GM12878 (cell line): ENCODE results near the gene RNF168. TPM values are rescaled to one million over a fixed set of nuclear protein-coding genes. Genes with fewer than 3 reads are reported as not detected.

Experiments
- ATAC-seq: fragments of 200-7000 bp; cut with Tn5 transposase; 3 replicates; pipeline ENCODE4 v1.9.1; 2020; ENCODE audit warnings: mild to moderate bottlenecking, moderate library complexity
- BruUV-seq: library from RNA; stranded (reverse); fragments of 400-500 nt; replicated peaks from 2 replicates; lab custom pipeline; 2021; lab: Mats Ljungman, UMichigan
- CTCF ChIA-PET: fragments of 300-600 bp; sonication (Branson Sonifier 250); formaldehyde crosslinking; extraction: SDS; loops from one replicate; lab custom pipeline; 2021; ENCODE audit warnings: inconsistent platforms; lab: Yijun Ruan, JAX
- POLR2A ChIA-PET: fragments of 350-600 bp; formaldehyde crosslinking; extraction: SDS; loops from one replicate; lab custom pipeline; 2021; ENCODE audit warnings: inconsistent platforms; lab: Charles Lee
- RAD21 ChIA-PET: fragments of 300-600 bp; sonication (Branson Sonifier 250); formaldehyde crosslinking; loops from one replicate; lab custom pipeline; 2023; ENCODE audit warnings: antibody characterized with exemption; ENCODE audit not compliant: unreplicated experiment; lab: Charles Lee
- SMC1A ChIA-PET: fragments of 300-600 bp; sonication (Branson Sonifier 250); formaldehyde crosslinking; loops from one replicate; lab custom pipeline; 2023; ENCODE audit not compliant: unreplicated experiment, uncharacterized antibody; lab: Charles Lee
- DNase-seq: peaks from one replicate; pipeline ENCODE4 v3.0.0-alpha.2; 2011; ENCODE audit warnings: low read depth, low spot score
- FAIRE-seq: peaks from 3 replicates; lab custom pipeline; 2011; peaks lifted over from hg19 to GRCh38; lab: Jason Lieb, UNC
- H2AFZ ChIP-seq: 2 replicates; pipeline ENCODE4 v1.6.0; 2011; ENCODE audit warnings: low read depth, low read length, control low read depth; ENCODE audit not compliant: control insufficient read depth
- H3K27ac ChIP-seq: 2 replicates; pipeline ENCODE4 v1.5.1; 2011; ENCODE audit warnings: control low read depth; ENCODE audit not compliant: control insufficient read depth, insufficient read depth
- H3K27me3 ChIP-seq, 2 experiments: replicated peaks in 1 of 2; 2 replicates each; pipeline versions ENCODE4 v1.6.0 to v1.6.1; 2011; ENCODE audit warnings: low read length in 1 of 2; ENCODE audit not compliant: control insufficient read depth in 2 of 2, insufficient read depth in 2 of 2
- H3K36me3 ChIP-seq, 2 experiments: 2 replicates each; pipeline ENCODE4 v1.5.1; 2011; ENCODE audit warnings: low read length in 1 of 2; ENCODE audit not compliant: control insufficient read depth in 2 of 2, insufficient read depth in 2 of 2
- H3K4me1 ChIP-seq: 2 replicates; pipeline ENCODE4 v1.6.1; 2011; ENCODE audit warnings: mild to moderate bottlenecking, low read length, moderate library complexity, mixed read lengths; ENCODE audit not compliant: control insufficient read depth, insufficient read depth
- H3K4me2 ChIP-seq: 2 replicates; pipeline ENCODE4 v1.6.0; 2011; ENCODE audit warnings: control low read depth; ENCODE audit not compliant: control insufficient read depth, insufficient read depth
- H3K4me3 ChIP-seq: fragments of 200-600 bp; sonication (generic); 2 replicates; pipeline ENCODE4 v1.5.1; 2016
- H3K79me2 ChIP-seq: 2 replicates; pipeline ENCODE4 v1.6.0; 2011; ENCODE audit warnings: low read length; ENCODE audit not compliant: control insufficient read depth, insufficient read depth
- H3K9ac ChIP-seq: 2 replicates; pipeline ENCODE4 v1.8.0; 2011; ENCODE audit warnings: low read length, control low read depth, mixed read lengths; ENCODE audit not compliant: control insufficient read depth, insufficient read depth
- H3K9me3 ChIP-seq: replicated peaks from 3 replicates; pipeline ENCODE4 v1.5.1; 2011; ENCODE audit warnings: mild to moderate bottlenecking, low read length; ENCODE audit not compliant: control insufficient read depth, insufficient read depth
- H4K20me1 ChIP-seq: 2 replicates; pipeline ENCODE4 v1.6.0; 2011; ENCODE audit not compliant: control insufficient read depth, insufficient read depth
- BHLHE40 ChIP-seq, 2 experiments: fragments of 450-650 bp in 1 of 2; IDR thresholded peaks; 2 replicates each; pipeline ENCODE4 v1.6.1; 2011 to 2017; ENCODE audit warnings: low read depth in 2 of 2, borderline replicate concordance in 1 of 2, improper control_type of control experiment in 1 of 2, low read length in 1 of 2, mild to moderate bottlenecking in 1 of 2
- CBFB ChIP-seq: IDR thresholded peaks from 2 replicates; pipeline ENCODE4 v1.6.1; 2016; ENCODE audit warnings: antibody characterized with exemption, low read depth
- EED ChIP-seq: sonication (generic); IDR thresholded peaks from 2 replicates; pipeline ENCODE4 v1.6.1; 2016; ENCODE audit warnings: antibody characterized with exemption, low read depth
- FOXK2 ChIP-seq: fragments of 450-650 bp; IDR thresholded peaks from 2 replicates; pipeline ENCODE4 v1.6.1; 2017; ENCODE audit warnings: mild to moderate bottlenecking, moderate library complexity
- IKZF1 ChIP-seq: fragments of 450-650 bp; conservative IDR thresholded peaks from 2 replicates; pipeline ENCODE4 v1.6.1; 2017; ENCODE audit warnings: antibody characterized with exemption, mild to moderate bottlenecking
- MEF2B ChIP-seq: fragments of 450-650 bp; IDR thresholded peaks from 2 replicates; pipeline ENCODE4 v1.6.1; 2018; ENCODE audit warnings: mild to moderate bottlenecking, moderate library complexity; ENCODE audit not compliant: partially characterized antibody, poor library complexity, severe bottlenecking
- NR2F1 ChIP-seq: fragments of 450-650 bp; conservative IDR thresholded peaks from 2 replicates; pipeline ENCODE4 v1.6.1; 2017; ENCODE audit warnings: mild to moderate bottlenecking
- PML ChIP-seq: IDR thresholded peaks from 2 replicates; pipeline ENCODE4 v1.6.1; 2012; ENCODE audit warnings: low read length, inconsistent platforms
- RAD21 ChIP-seq: IDR thresholded peaks from 2 replicates; pipeline ENCODE4 v1.6.1; 2011; ENCODE audit warnings: mild to moderate bottlenecking, low read depth, low read length, moderate library complexity; ENCODE audit not compliant: insufficient read depth
- RAD51 ChIP-seq: fragments of 450-650 bp; IDR thresholded peaks from 2 replicates; pipeline ENCODE4 v1.6.1; 2016; ENCODE audit warnings: moderate library complexity, mild to moderate bottlenecking, inconsistent platforms
- WGBS: methylation state at CpG from one replicate; pipeline ENCODE4 v1.1.6; 2016; ENCODE audit warnings: low lambda C conversion rate; ENCODE audit not compliant: insufficient replicate concordance, insufficient coverage; ENCODE audit errors: missing lambda C conversion rate; 5-methylcytosine and 5-hydroxymethylcytosine counted together
- in situ Hi-C: fragments of 300-500 bp; cut with MboI; formaldehyde crosslinking; loops from 9 replicates; pipeline ENCODE4 v1.14.3; 2018; ENCODE audit warnings: mixed read lengths
- intact Hi-C: fragments of 100-400 bp; cut with micrococcal nuclease; formaldehyde crosslinking; loops from one replicate; pipeline ENCODE4 v1.14.2; 2022; ENCODE audit not compliant: unreplicated experiment
- polyA plus RNA-seq, 11 experiments: library from polyadenylated mRNA; depleted of rRNA in 4 of 11; unstranded in 6 of 11; stranded (reverse) in 5 of 11; fragments of >200 nt; fragmentation: Nextera tagmentation in 4 of 11; fragmentation: Illumina TruSeq in 1 of 11; extraction: Ambion mirVana in 4 of 11; extraction: Trizol in 1 of 11; gene quantifications; 1 replicate in 1 of 11; 2 replicates in 10 of 11; pipeline versions ENCODE4 v1.2.1 to v1.2.3, GENCODE V29; 2011 to 2016; ENCODE audit warnings: inconsistent platforms in 2 of 11, missing spikeins in 2 of 11, low read depth in 1 of 11
- total RNA-seq, 4 experiments: library from RNA; depleted of rRNA in 3 of 4; stranded (reverse); fragments of >200 nt in 3 of 4; fragmentation: Illumina TruSeq in 1 of 4; extraction: Trizol in 1 of 4; gene quantifications; 2 replicates each; pipeline versions ENCODE4 v1.2.1 to v1.2.3, GENCODE V29; 2013 to 2021
- TF ChIP-seq, protein P1 (sequence below): IDR thresholded peaks from 2 replicates; pipeline ENCODE4 v1.6.1; 2012; ENCODE audit warnings: low read depth, low read length, improper control_type of control experiment
- TF ChIP-seq, protein P2 (sequence below): fragments of 450-650 bp; IDR thresholded peaks from 2 replicates; pipeline ENCODE4 v1.6.1; 2017; ENCODE audit warnings: mild to moderate bottlenecking, moderate library complexity
- TF ChIP-seq, protein P3 (sequence below): fragments of 450-650 bp; IDR thresholded peaks from 2 replicates; pipeline ENCODE4 v1.6.1; 2018; ENCODE audit warnings: borderline replicate concordance, mild to moderate bottlenecking; ENCODE audit not compliant: partially characterized antibody

Gene RNF168
- total and polyA plus RNA-seq, 10 of the 15 experiments (the other 5 are each of a cell fraction or from before 2014, with no cell fraction given) = 12.7 to 47.5 (median 24.8) TPM

DNA sequence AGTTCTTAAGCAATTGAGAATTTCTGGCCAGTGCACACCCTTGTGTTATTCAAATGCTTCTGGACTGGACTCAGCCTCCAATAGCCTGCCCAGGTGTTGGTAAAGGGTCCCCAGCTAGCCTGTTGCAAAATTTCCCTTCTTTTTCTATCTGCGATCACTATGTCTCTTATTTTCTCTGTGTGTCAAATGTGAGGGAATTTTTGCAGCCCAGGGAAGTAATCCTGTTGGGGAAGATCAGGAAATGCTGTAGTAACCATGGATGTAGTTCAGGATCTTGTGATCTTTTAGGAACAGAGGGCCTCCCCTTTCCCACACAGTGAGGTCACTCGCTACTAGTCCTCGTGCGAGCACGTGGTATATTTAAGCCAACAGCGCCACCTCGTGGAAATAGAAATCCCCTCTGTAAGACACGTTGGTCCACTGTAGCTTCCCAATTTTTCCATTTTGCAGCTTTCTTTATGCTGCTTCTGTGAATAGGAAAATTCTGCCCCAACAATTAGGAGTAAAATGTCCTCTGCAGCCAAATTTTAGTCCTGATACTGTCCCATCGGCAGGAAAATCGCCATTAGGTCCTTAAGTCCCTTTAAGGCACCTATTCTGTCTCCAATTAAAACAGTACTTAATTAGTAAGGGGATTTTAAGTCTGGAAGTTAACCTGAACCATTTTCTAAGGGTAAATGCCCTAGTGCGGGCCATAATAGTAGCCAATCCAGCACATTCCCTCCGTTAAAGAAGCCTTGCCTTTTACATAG, 15.6 kb upstream of the RNF168 start:
- ChIA-PET RAD21 (interaction anchor here (1.4 to 3.2 kb wide), 3 partner anchors 33 to 266 kb away, joined by 9 to 15 read pairs (median 11); no protein-coding TSS in a partner anchor), POLR2A (no interaction called here), SMC1A (interaction anchor here (1.0 to 2.5 kb wide), 7 partner anchors 46 to 518 kb away, joined by 3 to 6 read pairs (median 3); no protein-coding TSS in a partner anchor), CTCF (interaction anchor here (0.6 to 2.8 kb wide), 19 partner anchors 9 to 659 kb away, joined by 3 to 13 read pairs (median 4); no protein-coding TSS in a partner anchor)
- FAIRE-seq (peak; percentile 47), ATAC-seq (peak; percentile 90), DNase-seq (no peak)
- 13% methylated on average over 12 of the region's 12 CpGs for WGBS
- H3K4me3 ChIP-seq = no peak overlapping the region
- peaks cover 38% of the 10 kb centered on the region for H3K9me3 ChIP-seq
- peak overlapping the region; percentile 11; the same call in 1 of the 2 replicates for H2AFZ ChIP-seq
- no peaks in the 10 kb centered on the region for H3K27me3 ChIP-seq
- H3K9ac ChIP-seq = no peak overlapping the region
- BruUV-seq = no TSS peak
- H3K4me2 ChIP-seq = no peak overlapping the region
- no peaks in the 10 kb centered on the region for H4K20me1 ChIP-seq
- intact Hi-C loops (no loop called here), in situ Hi-C loops (no loop called here)
- H3K4me1 ChIP-seq = no peaks in the 10 kb centered on the region
- H3K36me3 ChIP-seq = no peaks in the 10 kb centered on the region
- H3K27ac ChIP-seq = no peak overlapping the region
- no peaks in the 10 kb centered on the region for H3K79me2 ChIP-seq
- TF ChIP-seq PML (no peak), RAD21 (peak; percentile 74), CBFB (no peak), NR2F1 (no peak), MEF2B (no peak), IKZF1 (no peak; the same call in 1 of the 2 replicates), EED (0 out of 2 replicates have a peak, but pooled peaks have one; percentile 21), FOXK2 (no peak), BHLHE40 (IDR thresholded peaks at IDR 0.05; ENCODE audit: borderline replicate concordance in 1 of 2, low read depth in 2 of 2, low read length in 1 of 2) (peak in 1 of 2 experiments; percentile 35; a peak in 1 of 4 replicates), RAD51 (0 out of 2 replicates have a peak, but pooled peaks have one; percentile 13)
- TF ChIP-seq, protein P1, sequence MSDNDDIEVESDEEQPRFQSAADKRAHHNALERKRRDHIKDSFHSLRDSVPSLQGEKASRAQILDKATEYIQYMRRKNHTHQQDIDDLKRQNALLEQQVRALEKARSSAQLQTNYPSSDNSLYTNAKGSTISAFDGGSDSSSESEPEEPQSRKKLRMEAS = no peak
- TF ChIP-seq, protein P2, sequence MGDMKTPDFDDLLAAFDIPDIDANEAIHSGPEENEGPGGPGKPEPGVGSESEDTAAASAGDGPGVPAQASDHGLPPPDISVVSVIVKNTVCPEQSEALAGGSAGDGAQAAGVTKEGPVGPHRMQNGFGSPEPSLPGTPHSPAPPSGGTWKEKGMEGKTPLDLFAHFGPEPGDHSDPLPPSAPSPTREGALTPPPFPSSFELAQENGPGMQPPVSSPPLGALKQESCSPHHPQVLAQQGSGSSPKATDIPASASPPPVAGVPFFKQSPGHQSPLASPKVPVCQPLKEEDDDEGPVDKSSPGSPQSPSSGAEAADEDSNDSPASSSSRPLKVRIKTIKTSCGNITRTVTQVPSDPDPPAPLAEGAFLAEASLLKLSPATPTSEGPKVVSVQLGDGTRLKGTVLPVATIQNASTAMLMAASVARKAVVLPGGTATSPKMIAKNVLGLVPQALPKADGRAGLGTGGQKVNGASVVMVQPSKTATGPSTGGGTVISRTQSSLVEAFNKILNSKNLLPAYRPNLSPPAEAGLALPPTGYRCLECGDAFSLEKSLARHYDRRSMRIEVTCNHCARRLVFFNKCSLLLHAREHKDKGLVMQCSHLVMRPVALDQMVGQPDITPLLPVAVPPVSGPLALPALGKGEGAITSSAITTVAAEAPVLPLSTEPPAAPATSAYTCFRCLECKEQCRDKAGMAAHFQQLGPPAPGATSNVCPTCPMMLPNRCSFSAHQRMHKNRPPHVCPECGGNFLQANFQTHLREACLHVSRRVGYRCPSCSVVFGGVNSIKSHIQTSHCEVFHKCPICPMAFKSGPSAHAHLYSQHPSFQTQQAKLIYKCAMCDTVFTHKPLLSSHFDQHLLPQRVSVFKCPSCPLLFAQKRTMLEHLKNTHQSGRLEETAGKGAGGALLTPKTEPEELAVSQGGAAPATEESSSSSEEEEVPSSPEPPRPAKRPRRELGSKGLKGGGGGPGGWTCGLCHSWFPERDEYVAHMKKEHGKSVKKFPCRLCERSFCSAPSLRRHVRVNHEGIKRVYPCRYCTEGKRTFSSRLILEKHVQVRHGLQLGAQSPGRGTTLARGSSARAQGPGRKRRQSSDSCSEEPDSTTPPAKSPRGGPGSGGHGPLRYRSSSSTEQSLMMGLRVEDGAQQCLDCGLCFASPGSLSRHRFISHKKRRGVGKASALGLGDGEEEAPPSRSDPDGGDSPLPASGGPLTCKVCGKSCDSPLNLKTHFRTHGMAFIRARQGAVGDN = no peak
- TF ChIP-seq, protein P3, sequence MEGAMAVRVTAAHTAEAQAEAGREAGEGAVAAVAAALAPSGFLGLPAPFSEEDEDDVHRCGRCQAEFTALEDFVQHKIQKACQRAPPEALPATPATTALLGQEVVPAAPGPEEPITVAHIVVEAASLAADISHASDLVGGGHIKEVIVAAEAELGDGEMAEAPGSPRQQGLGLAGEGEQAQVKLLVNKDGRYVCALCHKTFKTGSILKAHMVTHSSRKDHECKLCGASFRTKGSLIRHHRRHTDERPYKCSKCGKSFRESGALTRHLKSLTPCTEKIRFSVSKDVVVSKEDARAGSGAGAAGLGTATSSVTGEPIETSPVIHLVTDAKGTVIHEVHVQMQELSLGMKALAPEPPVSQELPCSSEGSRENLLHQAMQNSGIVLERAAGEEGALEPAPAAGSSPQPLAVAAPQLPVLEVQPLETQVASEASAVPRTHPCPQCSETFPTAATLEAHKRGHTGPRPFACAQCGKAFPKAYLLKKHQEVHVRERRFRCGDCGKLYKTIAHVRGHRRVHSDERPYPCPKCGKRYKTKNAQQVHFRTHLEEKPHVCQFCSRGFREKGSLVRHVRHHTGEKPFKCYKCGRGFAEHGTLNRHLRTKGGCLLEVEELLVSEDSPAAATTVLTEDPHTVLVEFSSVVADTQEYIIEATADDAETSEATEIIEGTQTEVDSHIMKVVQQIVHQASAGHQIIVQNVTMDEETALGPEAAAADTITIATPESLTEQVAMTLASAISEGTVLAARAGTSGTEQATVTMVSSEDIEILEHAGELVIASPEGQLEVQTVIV = no peak
